RWPE2 (cell line): ENCODE measurements around the gene TSKS.

ENCODE experiments used
- ATAC-seq: fragments of 200-7000 bp; cut with Tn5 transposase; 3 replicates; pipeline ENCODE4 v1.9.1; 2021; ENCODE audit warnings: low read depth
- DNase-seq: peaks from one replicate; pipeline ENCODE4 v3.0.0-alpha.2; 2020; ENCODE audit warnings: low spot score
- H3K27ac ChIP-seq: fragments of 450-650 bp; 2 replicates; pipeline ENCODE4 v1.5.1; 2017; ENCODE audit warnings: mild to moderate bottlenecking; ENCODE audit not compliant: poor library complexity, severe bottlenecking
- H3K27me3 ChIP-seq: fragments of 250-450 bp; sonication (Bioruptor Pico); 2 replicates; pipeline ENCODE4 v1.5.1; 2021; ENCODE audit warnings: mild to moderate bottlenecking, moderate library complexity; ENCODE audit not compliant: insufficient read depth, poor library complexity, severe bottlenecking
- H3K36me3 ChIP-seq: fragments of 250-450 bp; sonication (Bioruptor Pico); 2 replicates; pipeline ENCODE4 v1.5.1; 2020; ENCODE audit warnings: low read depth, mild to moderate bottlenecking, moderate library complexity
- H3K4me1 ChIP-seq: fragments of 250-450 bp; sonication (Bioruptor Pico); 2 replicates; pipeline ENCODE4 v1.5.1; 2021; ENCODE audit warnings: mild to moderate bottlenecking, moderate library complexity; ENCODE audit not compliant: insufficient read depth, poor library complexity, severe bottlenecking
- H3K4me3 ChIP-seq: fragments of 250-450 bp; sonication (Bioruptor Pico); 2 replicates; pipeline ENCODE4 v1.5.1; 2021; ENCODE audit warnings: mild to moderate bottlenecking, moderate library complexity; ENCODE audit not compliant: severe bottlenecking
- H3K9me3 ChIP-seq: fragments of 250-450 bp; sonication (Bioruptor Pico); 2 replicates; pipeline ENCODE4 v1.5.1; 2021; ENCODE audit warnings: mild to moderate bottlenecking, moderate library complexity; ENCODE audit not compliant: severe bottlenecking
- CTCF ChIP-seq: fragments of 450-650 bp; IDR thresholded peaks from one replicate; pipeline ENCODE4 v1.5.1; 2017; ENCODE audit warnings: mild to moderate bottlenecking, moderate library complexity; ENCODE audit not compliant: poor library complexity, severe bottlenecking

The TSKS gene

GRCh38 chr19:49780861-49781260 lies 17.8 kb upstream of the TSKS start:
- no peak for TF ChIP-seq CTCF
- peaks cover 36% of the 10 kb centered on the region for H3K36me3 ChIP-seq
- H3K27me3 ChIP-seq: no peaks in the 10 kb centered on the region
- H3K4me3 ChIP-seq: no peak overlapping the region
- H3K4me1 ChIP-seq: no peaks in the 10 kb centered on the region
- no peak overlapping the region for H3K27ac ChIP-seq
- ATAC-seq: no peak
- no peaks in the 10 kb centered on the region for H3K9me3 ChIP-seq
- DNase-seq: no peak

- TF ChIP-seq CTCF: no peak
- no peak for ATAC-seq
- Histone ChIP-seq H3K9me3 (no peaks in the 10 kb centered on the region), H3K36me3 (peaks cover 36% of the 10 kb centered on the region), H3K4me1 (no peaks in the 10 kb centered on the region), H3K27ac (no peak overlapping the region), H3K27me3 (no peaks in the 10 kb centered on the region), H3K4me3 (no peak overlapping the region)
- DNase-seq: no peak
Measured at GRCh38 chr19:49779731-49780555, 16.8 kb upstream of the TSKS start.

- ATAC-seq (no peak), DNase-seq (no peak)
- TF ChIP-seq CTCF: no peak
- Histone ChIP-seq H3K9me3 (no peaks in the 10 kb centered on the region), H3K4me3 (no peak overlapping the region), H3K36me3 (peaks cover 15% of the 10 kb centered on the region), H3K4me1 (no peaks in the 10 kb centered on the region), H3K27ac (no peak overlapping the region), H3K27me3 (no peaks in the 10 kb centered on the region)
Measured at GRCh38 chr19:49776371-49776764, 13.3 kb upstream of the TSKS start.

- Histone ChIP-seq H3K27me3 (no peaks in the 10 kb centered on the region), H3K27ac (no peak overlapping the region), H3K4me3 (no peak overlapping the region), H3K9me3 (no peaks in the 10 kb centered on the region), H3K4me1 (no peaks in the 10 kb centered on the region), H3K36me3 (peaks cover 15% of the 10 kb centered on the region)
- TF ChIP-seq CTCF: no peak
- no peak for ATAC-seq
- no peak for DNase-seq
Measured at GRCh38 chr19:49775742-49776370, 12.8 kb upstream of the TSKS start.

GRCh38 chr19:49774969-49775368 lies 11.9 kb upstream of the TSKS start:
- ATAC-seq (no peak), DNase-seq (no peak)
- Histone ChIP-seq H3K4me1 (no peaks in the 10 kb centered on the region), H3K9me3 (no peaks in the 10 kb centered on the region), H3K36me3 (peaks cover 15% of the 10 kb centered on the region), H3K27me3 (no peaks in the 10 kb centered on the region), H3K4me3 (no peak overlapping the region), H3K27ac (no peak overlapping the region)
- no peak for TF ChIP-seq CTCF
